DOHH2 (cell line): ENCODE measurements around the gene STX16.

Experiments used
- H3F3A ChIP-seq: fragments of 200-600 bp; sonication (generic), shearing (Covaris generic); 2 replicates; pipeline ENCODE4 v1.6.0; 2016; ENCODE audit warnings: antibody characterized with exemption, mild to moderate bottlenecking; ENCODE audit not compliant: control insufficient read depth, insufficient read depth
- H3K27ac ChIP-seq: fragments of 200-600 bp; sonication (generic); 2 replicates; pipeline ENCODE4 v1.5.1; 2014; ENCODE audit warnings: low read depth, mild to moderate bottlenecking, low read length, moderate library complexity
- H3K27me3 ChIP-seq: fragments of 200-600 bp; sonication (generic); 2 replicates; pipeline ENCODE4 v1.6.1; 2014; ENCODE audit warnings: mild to moderate bottlenecking, low read length, mixed read lengths; ENCODE audit not compliant: control insufficient read depth
- H3K36me3 ChIP-seq: fragments of 200-600 bp; sonication (generic); 2 replicates; pipeline ENCODE4 v1.6.1; 2014; ENCODE audit warnings: mild to moderate bottlenecking, low read length, moderate library complexity, mixed read lengths; ENCODE audit not compliant: control insufficient read depth
- H3K4me1 ChIP-seq: fragments of 200-600 bp; sonication (generic); 2 replicates; pipeline ENCODE4 v1.6.1; 2014; ENCODE audit warnings: mild to moderate bottlenecking, low read length, mixed read lengths; ENCODE audit not compliant: control insufficient read depth
- H3K4me2 ChIP-seq: fragments of 200-600 bp; sonication (generic); 2 replicates; pipeline ENCODE4 v1.6.0; 2014; ENCODE audit warnings: mild to moderate bottlenecking, low read length, moderate library complexity
- H3K4me3 ChIP-seq: fragments of 200-600 bp; sonication (generic); 2 replicates; pipeline ENCODE4 v1.5.1; 2014; ENCODE audit warnings: mild to moderate bottlenecking, low read length, mixed read lengths
- H3K79me2 ChIP-seq: fragments of 200-600 bp; sonication (generic); 2 replicates; pipeline ENCODE4 v1.6.1; 2014; ENCODE audit warnings: mild to moderate bottlenecking, low read length, mixed read lengths; ENCODE audit not compliant: control insufficient read depth
- H3K9me2 ChIP-seq: fragments of 200-600 bp; sonication (generic); replicated peaks from 2 replicates; pipeline ENCODE4 v1.6.1; 2014; ENCODE audit warnings: mild to moderate bottlenecking, low read length, mixed read lengths; ENCODE audit not compliant: control insufficient read depth
- H3K9me3 ChIP-seq: fragments of 200-600 bp; sonication (generic); 2 replicates; pipeline ENCODE4 v1.6.1; 2014; ENCODE audit warnings: antibody characterized with exemption, low read length, mixed read lengths; ENCODE audit not compliant: control insufficient read depth, insufficient read depth
- H4K20me1 ChIP-seq: fragments of 200-600 bp; sonication (generic); 2 replicates; pipeline ENCODE4 v1.6.0; 2014; ENCODE audit warnings: low read depth, mild to moderate bottlenecking, antibody characterized with exemption, low read length, moderate library complexity; ENCODE audit not compliant: control insufficient read depth, insufficient read depth
- CTCF ChIP-seq: fragments of 200-600 bp; sonication (generic); IDR thresholded peaks from one replicate; pipeline ENCODE4 v1.5.1; 2014; ENCODE audit warnings: antibody characterized with exemption, mild to moderate bottlenecking, low read depth, low read length; ENCODE audit not compliant: poor library complexity, severe bottlenecking
- EZH2phosphoT487 ChIP-seq: fragments of 200-600 bp; sonication (generic); IDR thresholded peaks from 2 replicates; pipeline ENCODE4 v1.6.1; 2017; ENCODE audit warnings: borderline replicate concordance, mild to moderate bottlenecking, antibody characterized with exemption, low read length, moderate library complexity, mixed read lengths

STX16 gene

GRCh38 chr20:58610811-58611210 is 40.3 kb upstream of the STX16 start:
- Histone ChIP-seq H3F3A (no peaks in the 10 kb centered on the region), H3K9me2 (no peaks in the 10 kb centered on the region), H4K20me1 (no peaks in the 10 kb centered on the region), H3K27ac (no peak overlapping the region), H3K9me3 (no peaks in the 10 kb centered on the region), H3K79me2 (no peaks in the 10 kb centered on the region), H3K4me2 (no peak overlapping the region), H3K27me3 (0 out of 2 replicates have a peak, but pooled peaks cover 2% of the 10 kb centered on the region), H3K36me3 (no peaks in the 10 kb centered on the region), H3K4me1 (no peaks in the 10 kb centered on the region), H3K4me3 (no peak overlapping the region)
- TF ChIP-seq CTCF (no peak), EZH2phosphoT487 (no peak)

DNA sequence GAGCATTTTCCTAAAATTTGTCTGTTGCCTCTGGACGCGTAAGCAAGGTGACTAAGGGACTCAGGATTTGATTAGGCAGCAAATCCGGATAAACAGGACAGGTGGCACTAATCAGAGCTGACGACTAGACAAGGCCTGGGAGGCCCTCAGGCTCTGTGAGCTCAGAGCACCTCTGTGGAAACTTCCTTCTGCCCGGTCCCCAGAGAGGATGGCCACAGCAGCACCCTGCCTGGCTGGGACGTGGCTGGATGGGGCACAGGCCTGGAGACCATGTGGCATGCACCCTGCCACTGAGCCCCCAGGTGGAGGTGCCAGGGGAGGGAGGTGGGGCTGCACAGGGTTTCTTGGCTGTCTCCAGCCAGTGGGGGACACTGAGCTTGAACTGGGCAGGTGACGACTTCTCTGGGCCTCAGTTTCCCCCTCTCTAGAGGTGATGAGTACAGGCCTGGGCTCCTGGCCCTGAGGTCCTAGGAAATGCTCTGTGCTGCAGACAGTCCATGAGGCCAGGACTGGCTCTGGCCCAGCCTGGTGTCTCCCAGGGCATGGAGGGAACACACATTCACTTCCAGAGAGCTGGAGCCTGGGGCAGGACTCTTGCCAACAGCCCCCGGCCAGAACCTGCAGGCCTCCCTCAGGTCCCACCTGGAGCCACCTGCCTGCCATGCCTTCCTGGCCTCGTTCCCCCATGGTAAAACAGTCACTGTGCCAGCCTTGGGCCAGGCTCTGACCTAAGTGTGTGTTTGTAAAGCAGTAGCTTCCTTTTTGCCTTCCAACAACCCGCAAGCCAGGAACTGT is 39.6 kb upstream of the STX16 start:
- TF ChIP-seq EZH2phosphoT487 = no peak
- TF ChIP-seq CTCF = no peak
- H3F3A ChIP-seq = no peaks in the 10 kb centered on the region
- H3K4me1 ChIP-seq = no peaks in the 10 kb centered on the region
- no peaks in the 10 kb centered on the region for H3K9me3 ChIP-seq
- no peaks in the 10 kb centered on the region for H3K9me2 ChIP-seq
- H3K27ac ChIP-seq = no peak overlapping the region
- H3K4me3 ChIP-seq = no peak overlapping the region
- H3K79me2 ChIP-seq = no peaks in the 10 kb centered on the region
- H3K4me2 ChIP-seq = no peak overlapping the region
- H4K20me1 ChIP-seq = no peaks in the 10 kb centered on the region
- no peaks in the 10 kb centered on the region for H3K36me3 ChIP-seq
- 0 out of 2 replicates have a peak, but pooled peaks cover 2% of the 10 kb centered on the region for H3K27me3 ChIP-seq

GRCh38 chr20:58612121-58612691 is 38.9 kb upstream of the STX16 start:
- Histone ChIP-seq H3K9me3 (no peaks in the 10 kb centered on the region), H3K9me2 (no peaks in the 10 kb centered on the region), H3K27ac (no peak overlapping the region), H3K36me3 (no peaks in the 10 kb centered on the region), H3K4me3 (no peak overlapping the region), H4K20me1 (no peaks in the 10 kb centered on the region), H3K4me1 (no peaks in the 10 kb centered on the region), H3K79me2 (no peaks in the 10 kb centered on the region), H3K27me3 (no peaks in the 10 kb centered on the region; the same call in 1 of the 2 replicates), H3K4me2 (no peak overlapping the region), H3F3A (no peaks in the 10 kb centered on the region)
- no peak for TF ChIP-seq EZH2phosphoT487
- no peak for TF ChIP-seq CTCF
